Karpas-422 (cell line): Measurements from ENCODE around the gene CST8. TPM values are rescaled to one million over a fixed set of nuclear protein-coding genes. Genes with fewer than 3 reads are reported as not detected.

Experiments used
- DNase-seq: peaks from one replicate; pipeline ENCODE4 v3.0.0-alpha.2; 2015
- H2AFZ ChIP-seq: fragments of 200-600 bp; sonication (generic); 2 replicates; pipeline ENCODE4 v1.6.1; 2014; ENCODE audit warnings: antibody characterized with exemption, low read length, mixed read lengths
- H3K27ac ChIP-seq: fragments of 200-600 bp; sonication (generic); 2 replicates; pipeline ENCODE4 v1.5.1; 2014; ENCODE audit warnings: mild to moderate bottlenecking, low read length, moderate library complexity
- H3K27me3 ChIP-seq: fragments of 200-600 bp; sonication (generic); 2 replicates; pipeline ENCODE4 v1.6.1; 2014; ENCODE audit warnings: low read length, mixed read lengths
- H3K36me3 ChIP-seq: fragments of 200-600 bp; sonication (generic); 2 replicates; pipeline ENCODE4 v1.6.1; 2014; ENCODE audit warnings: low read length, mixed read lengths; ENCODE audit not compliant: insufficient read depth
- H3K4me1 ChIP-seq: fragments of 200-600 bp; sonication (generic); 2 replicates; pipeline ENCODE4 v1.6.1; 2014; ENCODE audit warnings: mild to moderate bottlenecking, low read length, mixed read lengths
- H3K4me2 ChIP-seq: fragments of 200-600 bp; sonication (generic); 2 replicates; pipeline ENCODE4 v1.6.1; 2014; ENCODE audit warnings: low read length, low read depth, mild to moderate bottlenecking; ENCODE audit not compliant: poor library complexity, severe bottlenecking
- H3K4me3 ChIP-seq: fragments of 200-600 bp; sonication (generic); 2 replicates; pipeline ENCODE4 v1.5.1; 2014; ENCODE audit warnings: mild to moderate bottlenecking, antibody characterized with exemption, low read length, mixed read lengths
- H3K79me2 ChIP-seq: fragments of 200-600 bp; sonication (generic); 2 replicates; pipeline ENCODE4 v1.6.1; 2014; ENCODE audit warnings: mild to moderate bottlenecking, low read length, mixed read lengths
- H3K9ac ChIP-seq: fragments of 200-600 bp; sonication (generic); 2 replicates; pipeline ENCODE4 v1.6.0; 2014; ENCODE audit warnings: low read length
- H3K9me2 ChIP-seq: fragments of 200-600 bp; sonication (generic), shearing (Covaris generic); replicated peaks from 2 replicates; pipeline ENCODE4 v1.6.0; 2014; ENCODE audit warnings: mild to moderate bottlenecking, low read length, moderate library complexity; ENCODE audit not compliant: insufficient read depth
- H3K9me3 ChIP-seq: fragments of 300-700, 200-600 bp; sonication (generic); 2 replicates; pipeline ENCODE4 v1.6.1; 2014; ENCODE audit warnings: low read length, mixed read lengths
- H4K20me1 ChIP-seq: fragments of 200-600 bp; sonication (generic); 2 replicates; pipeline ENCODE4 v1.6.1; 2014; ENCODE audit warnings: mild to moderate bottlenecking, antibody characterized with exemption, low read length, low read depth; ENCODE audit not compliant: insufficient read depth
- total RNA-seq: library from RNA; depleted of rRNA; stranded (reverse); fragments of >200 nt; shearing (Covaris generic); gene quantifications from 2 replicates; pipeline ENCODE4 v1.2.3, GENCODE V29; 2014; ENCODE audit warnings: low replicate concordance

Gene CST8
- total RNA-seq, 1 experiment from 2014 or later = not detected

- Histone ChIP-seq H2AFZ (no peak overlapping the region), H3K9me3 (no peaks in the 10 kb centered on the region), H3K4me2 (no peak overlapping the region), H3K27me3 (no peaks in the 10 kb centered on the region), H4K20me1 (no peaks in the 10 kb centered on the region), H3K4me3 (no peak overlapping the region), H3K79me2 (no peaks in the 10 kb centered on the region), H3K9me2 (no peaks in the 10 kb centered on the region), H3K9ac (no peak overlapping the region), H3K27ac (no peak overlapping the region), H3K4me1 (no peaks in the 10 kb centered on the region), H3K36me3 (no peaks in the 10 kb centered on the region)
- DNase-seq = no peak
These were observed 40.0 kb upstream of the CST8 start for GRCh38 chr20:23450877-23451276.

GRCh38 chr20:23451956-23452487 lies 38.9 kb upstream of the CST8 start:
- Histone ChIP-seq H3K9ac (no peak overlapping the region), H3K79me2 (no peaks in the 10 kb centered on the region), H3K36me3 (no peaks in the 10 kb centered on the region), H4K20me1 (no peaks in the 10 kb centered on the region), H3K27me3 (no peaks in the 10 kb centered on the region), H3K4me2 (no peak overlapping the region), H3K27ac (no peak overlapping the region), H3K9me2 (no peaks in the 10 kb centered on the region), H3K9me3 (no peaks in the 10 kb centered on the region), H3K4me1 (no peaks in the 10 kb centered on the region), H2AFZ (no peak overlapping the region), H3K4me3 (no peak overlapping the region)
- DNase-seq = no peak

DNA sequence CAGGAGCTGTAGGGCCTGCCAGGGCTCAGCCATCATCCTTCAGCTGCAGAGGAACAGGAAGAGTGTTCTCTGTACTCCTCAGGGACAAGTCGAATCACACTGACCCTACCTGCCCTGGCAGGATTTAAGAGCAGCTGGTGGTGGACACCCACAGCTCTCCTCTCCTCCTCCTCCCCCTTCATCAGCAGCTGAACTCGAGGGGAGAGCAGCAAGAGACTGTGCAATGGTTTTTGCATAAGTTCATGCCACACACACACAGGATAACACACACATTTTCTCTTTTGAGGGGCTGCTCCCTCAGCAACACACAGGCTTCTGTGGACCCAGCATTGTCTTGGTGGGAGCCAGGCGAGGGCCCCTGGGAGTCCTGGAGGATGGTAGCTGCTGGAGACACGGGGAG lies 38.1 kb upstream of the CST8 start, which contains the start of gene CST11:
CST11 (minus strand) TSS at position 101 of the 400 bp plus-strand sequence; CDS start at position 36, 65 bp downstream.
- Histone ChIP-seq H3K79me2 (no peaks in the 10 kb centered on the region), H3K4me1 (no peaks in the 10 kb centered on the region), H3K4me2 (no peak within 1 kb of the TSS), H2AFZ (no peak within 1 kb of the TSS), H3K9ac (no peak within 1 kb of the TSS), H3K9me3 (no peaks in the 10 kb centered on the region), H3K27ac (no peak within 1 kb of the TSS), H3K36me3 (no peaks in the 10 kb centered on the region), H3K4me3 (no peak within 1 kb of the TSS), H3K27me3 (no peaks in the 10 kb centered on the region), H3K9me2 (no peaks in the 10 kb centered on the region), H4K20me1 (no peaks in the 10 kb centered on the region)
- DNase-seq = no peak

DNA sequence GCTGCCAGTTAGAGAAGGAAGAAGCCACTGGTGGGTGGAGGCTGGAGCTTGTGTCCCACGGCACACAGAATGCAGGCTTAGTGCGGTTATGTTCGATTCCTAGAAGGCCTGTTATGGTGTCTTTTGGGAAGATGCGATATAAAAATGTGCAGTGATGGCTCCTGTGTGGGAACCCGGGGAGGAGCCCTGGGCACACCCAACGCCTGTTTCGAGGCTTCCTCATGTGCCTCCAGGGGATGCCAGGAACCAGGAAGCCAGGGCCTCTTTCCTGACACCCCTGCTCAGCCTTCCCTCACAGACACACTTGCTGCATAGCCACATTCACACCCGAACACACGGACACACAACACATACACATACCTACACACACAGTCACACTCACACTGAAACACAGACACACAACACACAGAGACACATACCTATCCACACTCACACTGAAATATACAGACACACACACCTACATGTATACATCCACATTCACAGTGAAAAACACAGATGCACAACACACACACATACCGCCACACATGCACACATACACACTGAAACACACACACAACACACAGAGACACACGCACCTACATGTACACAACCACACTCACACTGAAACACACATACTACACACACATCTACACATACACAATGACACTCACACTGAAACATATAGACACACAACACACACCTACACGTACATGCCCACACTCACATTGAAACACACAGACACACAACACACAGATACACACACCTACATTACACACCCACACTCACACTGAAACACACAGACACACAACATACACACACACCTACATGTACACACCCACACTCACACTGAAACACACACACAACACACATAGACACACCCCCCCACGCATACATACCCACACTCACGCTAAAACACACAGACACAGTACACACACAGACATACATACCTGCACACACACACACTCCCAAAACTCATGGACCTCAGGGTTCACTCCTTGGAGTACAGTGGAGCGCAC lies 37.1 kb upstream of the CST8 start:
- H3K4me3 ChIP-seq = no peak overlapping the region
- H3K4me2 ChIP-seq = no peak overlapping the region
- no peaks in the 10 kb centered on the region for H3K79me2 ChIP-seq
- no peak for DNase-seq
- no peaks in the 10 kb centered on the region for H3K9me2 ChIP-seq
- no peak overlapping the region for H2AFZ ChIP-seq
- H3K9me3 ChIP-seq = no peaks in the 10 kb centered on the region
- H3K27me3 ChIP-seq = no peaks in the 10 kb centered on the region
- no peaks in the 10 kb centered on the region for H4K20me1 ChIP-seq
- no peaks in the 10 kb centered on the region for H3K4me1 ChIP-seq
- no peak overlapping the region for H3K27ac ChIP-seq
- H3K9ac ChIP-seq = no peak overlapping the region
- H3K36me3 ChIP-seq = no peaks in the 10 kb centered on the region

DNA sequence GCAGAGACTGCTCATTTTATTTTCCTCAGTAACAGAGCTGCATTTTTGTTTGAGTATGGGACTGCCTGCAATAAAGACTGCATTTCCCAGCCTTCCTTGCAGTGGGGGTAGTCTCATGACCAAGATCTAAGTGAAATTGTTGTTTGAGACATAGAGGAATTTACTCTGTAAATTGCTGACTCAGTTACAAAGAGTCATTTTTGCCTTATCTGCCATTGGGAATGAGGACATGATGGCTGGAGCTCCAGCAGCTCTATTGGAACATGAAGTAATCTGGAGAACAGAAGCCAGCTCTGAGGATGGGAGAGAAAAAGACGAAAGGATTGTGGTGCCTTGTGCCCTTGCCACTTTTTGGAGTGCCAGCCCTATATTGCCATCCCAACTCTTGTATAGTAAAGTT lies 36.1 kb upstream of the CST8 start:
- Histone ChIP-seq H2AFZ (no peak overlapping the region), H3K27me3 (no peaks in the 10 kb centered on the region), H3K9me3 (no peaks in the 10 kb centered on the region), H4K20me1 (no peaks in the 10 kb centered on the region), H3K9me2 (no peaks in the 10 kb centered on the region), H3K4me2 (no peak overlapping the region), H3K27ac (no peak overlapping the region), H3K79me2 (no peaks in the 10 kb centered on the region), H3K9ac (no peak overlapping the region), H3K4me3 (no peak overlapping the region), H3K4me1 (no peaks in the 10 kb centered on the region), H3K36me3 (no peaks in the 10 kb centered on the region)
- no peak for DNase-seq

GRCh38 chr20:23455639-23456038 lies 35.3 kb upstream of the CST8 start:
- no peak overlapping the region for H3K9ac ChIP-seq
- H4K20me1 ChIP-seq = no peaks in the 10 kb centered on the region
- no peaks in the 10 kb centered on the region for H3K9me3 ChIP-seq
- H3K4me1 ChIP-seq = no peaks in the 10 kb centered on the region
- H3K27me3 ChIP-seq = no peaks in the 10 kb centered on the region
- H3K9me2 ChIP-seq = no peaks in the 10 kb centered on the region
- DNase-seq = no peak
- no peaks in the 10 kb centered on the region for H3K36me3 ChIP-seq
- H3K4me2 ChIP-seq = no peak overlapping the region
- no peak overlapping the region for H3K4me3 ChIP-seq
- no peak overlapping the region for H3K27ac ChIP-seq
- no peak overlapping the region for H2AFZ ChIP-seq
- no peaks in the 10 kb centered on the region for H3K79me2 ChIP-seq

DNA sequence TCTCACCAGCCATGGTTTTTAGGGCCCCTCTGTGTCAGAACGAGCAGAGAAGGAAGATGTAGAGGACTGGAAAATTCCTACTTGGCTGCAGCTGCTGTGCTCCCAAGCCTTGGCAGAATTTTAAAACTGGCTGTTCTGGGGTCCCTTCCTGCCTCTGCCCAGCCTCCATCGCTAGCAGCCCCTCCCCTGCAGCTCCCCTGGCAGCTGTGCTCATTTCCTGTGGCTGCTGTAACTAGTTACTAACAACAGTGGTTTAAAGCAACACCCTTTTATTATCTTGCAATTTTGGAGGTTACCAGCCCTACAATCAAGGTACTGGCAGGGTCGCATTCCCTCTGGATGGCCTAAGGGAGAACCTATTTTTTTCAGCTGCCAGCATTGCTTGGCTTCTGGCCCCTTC lies 34.5 kb upstream of the CST8 start:
- H2AFZ ChIP-seq = no peak overlapping the region
- DNase-seq = no peak
- no peak overlapping the region for H3K27ac ChIP-seq
- no peaks in the 10 kb centered on the region for H3K36me3 ChIP-seq
- no peak overlapping the region for H3K4me3 ChIP-seq
- no peak overlapping the region for H3K9ac ChIP-seq
- no peaks in the 10 kb centered on the region for H3K9me3 ChIP-seq
- no peaks in the 10 kb centered on the region for H3K27me3 ChIP-seq
- no peak overlapping the region for H3K4me2 ChIP-seq
- no peaks in the 10 kb centered on the region for H3K4me1 ChIP-seq
- H3K79me2 ChIP-seq = no peaks in the 10 kb centered on the region
- H3K9me2 ChIP-seq = no peaks in the 10 kb centered on the region
- H4K20me1 ChIP-seq = no peaks in the 10 kb centered on the region

- Histone ChIP-seq H3K9me2 (no peaks in the 10 kb centered on the region), H3K4me3 (no peak overlapping the region), H3K27ac (no peak overlapping the region), H3K4me2 (no peak overlapping the region), H2AFZ (no peak overlapping the region), H3K4me1 (no peaks in the 10 kb centered on the region), H3K9ac (no peak overlapping the region), H3K9me3 (no peaks in the 10 kb centered on the region), H4K20me1 (no peaks in the 10 kb centered on the region), H3K36me3 (no peaks in the 10 kb centered on the region), H3K27me3 (no peaks in the 10 kb centered on the region), H3K79me2 (no peaks in the 10 kb centered on the region)
- no peak for DNase-seq
These were observed 34.0 kb upstream of the CST8 start for GRCh38 chr20:23456873-23457272.
